Suprapubic skin (tissue), 3 donors: ENCODE results near the gene TASOR2.

ENCODE experiments used
- CTCF ChIP-seq, 2 donors: fragments of 200-600 bp in 1 of 2; fragments of 450-650 bp in 1 of 2; sonication (generic) in 1 of 2; IDR thresholded peaks; one replicate each; pipeline ENCODE4 v1.5.1; 2016 to 2019; ENCODE audit warnings: antibody characterized with exemption in 2 of 2, mild to moderate bottlenecking in 1 of 2, moderate library complexity in 1 of 2
- POLR2A ChIP-seq, 2 donors: fragments of 450-650 bp; IDR thresholded peaks; one replicate each; pipeline ENCODE4 v1.6.1; 2017; ENCODE audit warnings: antibody characterized with exemption in 2 of 2, mild to moderate bottlenecking in 2 of 2, moderate library complexity in 2 of 2

- TF ChIP-seq CTCF (IDR thresholded peaks at IDR 0.05): no peak
- TF ChIP-seq POLR2A (IDR thresholded peaks at IDR 0.05): no peak
Observed at GRCh38 chr10:5648494-5649457, 35.9 kb upstream of the TASOR2 start.
